ENCODE measurements around the gene CCDC157.

DNA sequence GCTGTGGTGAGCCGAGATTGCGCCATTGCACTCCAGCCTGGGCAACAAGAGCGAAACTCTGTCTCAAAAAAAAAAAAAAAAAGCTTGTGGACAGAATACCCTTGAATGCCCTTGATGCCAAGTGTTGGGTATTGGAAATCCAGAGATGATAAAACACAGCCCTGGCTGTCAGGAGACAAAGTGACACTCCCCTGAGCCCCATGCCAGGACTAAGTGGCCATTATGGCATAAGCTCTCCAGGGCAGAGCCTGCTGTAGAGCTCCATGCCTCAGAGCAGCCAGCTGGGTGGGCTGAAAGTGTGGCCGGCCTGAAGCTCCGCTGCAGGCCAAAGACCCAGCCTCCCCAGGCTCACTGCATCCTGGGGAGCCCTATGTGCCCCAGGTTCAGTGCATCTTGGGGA, 25.5 kb downstream of the CCDC157 start:
- TF ChIP-seq, protein P1, sequence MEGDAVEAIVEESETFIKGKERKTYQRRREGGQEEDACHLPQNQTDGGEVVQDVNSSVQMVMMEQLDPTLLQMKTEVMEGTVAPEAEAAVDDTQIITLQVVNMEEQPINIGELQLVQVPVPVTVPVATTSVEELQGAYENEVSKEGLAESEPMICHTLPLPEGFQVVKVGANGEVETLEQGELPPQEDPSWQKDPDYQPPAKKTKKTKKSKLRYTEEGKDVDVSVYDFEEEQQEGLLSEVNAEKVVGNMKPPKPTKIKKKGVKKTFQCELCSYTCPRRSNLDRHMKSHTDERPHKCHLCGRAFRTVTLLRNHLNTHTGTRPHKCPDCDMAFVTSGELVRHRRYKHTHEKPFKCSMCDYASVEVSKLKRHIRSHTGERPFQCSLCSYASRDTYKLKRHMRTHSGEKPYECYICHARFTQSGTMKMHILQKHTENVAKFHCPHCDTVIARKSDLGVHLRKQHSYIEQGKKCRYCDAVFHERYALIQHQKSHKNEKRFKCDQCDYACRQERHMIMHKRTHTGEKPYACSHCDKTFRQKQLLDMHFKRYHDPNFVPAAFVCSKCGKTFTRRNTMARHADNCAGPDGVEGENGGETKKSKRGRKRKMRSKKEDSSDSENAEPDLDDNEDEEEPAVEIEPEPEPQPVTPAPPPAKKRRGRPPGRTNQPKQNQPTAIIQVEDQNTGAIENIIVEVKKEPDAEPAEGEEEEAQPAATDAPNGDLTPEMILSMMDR (IDR thresholded peaks at IDR 0.05), result no peak
- TF ChIP-seq, protein P2, sequence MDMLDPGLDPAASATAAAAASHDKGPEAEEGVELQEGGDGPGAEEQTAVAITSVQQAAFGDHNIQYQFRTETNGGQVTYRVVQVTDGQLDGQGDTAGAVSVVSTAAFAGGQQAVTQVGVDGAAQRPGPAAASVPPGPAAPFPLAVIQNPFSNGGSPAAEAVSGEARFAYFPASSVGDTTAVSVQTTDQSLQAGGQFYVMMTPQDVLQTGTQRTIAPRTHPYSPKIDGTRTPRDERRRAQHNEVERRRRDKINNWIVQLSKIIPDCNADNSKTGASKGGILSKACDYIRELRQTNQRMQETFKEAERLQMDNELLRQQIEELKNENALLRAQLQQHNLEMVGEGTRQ (IDR thresholded peaks at IDR 0.05; ENCODE audit: borderline replicate concordance, low read depth, low read length), result no peak
- no peak for TF ChIP-seq EP300 (IDR thresholded peaks at IDR 0.05; ENCODE audit: borderline replicate concordance in 1 of 2, low read depth in 1 of 2, low read length in 1 of 2)
- TF ChIP-seq, protein P3, sequence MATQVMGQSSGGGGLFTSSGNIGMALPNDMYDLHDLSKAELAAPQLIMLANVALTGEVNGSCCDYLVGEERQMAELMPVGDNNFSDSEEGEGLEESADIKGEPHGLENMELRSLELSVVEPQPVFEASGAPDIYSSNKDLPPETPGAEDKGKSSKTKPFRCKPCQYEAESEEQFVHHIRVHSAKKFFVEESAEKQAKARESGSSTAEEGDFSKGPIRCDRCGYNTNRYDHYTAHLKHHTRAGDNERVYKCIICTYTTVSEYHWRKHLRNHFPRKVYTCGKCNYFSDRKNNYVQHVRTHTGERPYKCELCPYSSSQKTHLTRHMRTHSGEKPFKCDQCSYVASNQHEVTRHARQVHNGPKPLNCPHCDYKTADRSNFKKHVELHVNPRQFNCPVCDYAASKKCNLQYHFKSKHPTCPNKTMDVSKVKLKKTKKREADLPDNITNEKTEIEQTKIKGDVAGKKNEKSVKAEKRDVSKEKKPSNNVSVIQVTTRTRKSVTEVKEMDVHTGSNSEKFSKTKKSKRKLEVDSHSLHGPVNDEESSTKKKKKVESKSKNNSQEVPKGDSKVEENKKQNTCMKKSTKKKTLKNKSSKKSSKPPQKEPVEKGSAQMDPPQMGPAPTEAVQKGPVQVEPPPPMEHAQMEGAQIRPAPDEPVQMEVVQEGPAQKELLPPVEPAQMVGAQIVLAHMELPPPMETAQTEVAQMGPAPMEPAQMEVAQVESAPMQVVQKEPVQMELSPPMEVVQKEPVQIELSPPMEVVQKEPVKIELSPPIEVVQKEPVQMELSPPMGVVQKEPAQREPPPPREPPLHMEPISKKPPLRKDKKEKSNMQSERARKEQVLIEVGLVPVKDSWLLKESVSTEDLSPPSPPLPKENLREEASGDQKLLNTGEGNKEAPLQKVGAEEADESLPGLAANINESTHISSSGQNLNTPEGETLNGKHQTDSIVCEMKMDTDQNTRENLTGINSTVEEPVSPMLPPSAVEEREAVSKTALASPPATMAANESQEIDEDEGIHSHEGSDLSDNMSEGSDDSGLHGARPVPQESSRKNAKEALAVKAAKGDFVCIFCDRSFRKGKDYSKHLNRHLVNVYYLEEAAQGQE (IDR thresholded peaks at IDR 0.05; ENCODE audit: low read depth, low read length), result no peak
- TF ChIP-seq POLR2AphosphoS5 (IDR thresholded peaks at IDR 0.05; ENCODE audit: low read depth, low read length), result no peak
- TF ChIP-seq FOXJ3 (CRISPR knock-in tag; IDR thresholded peaks at IDR 0.05), result no peak
- TF ChIP-seq, protein P4, sequence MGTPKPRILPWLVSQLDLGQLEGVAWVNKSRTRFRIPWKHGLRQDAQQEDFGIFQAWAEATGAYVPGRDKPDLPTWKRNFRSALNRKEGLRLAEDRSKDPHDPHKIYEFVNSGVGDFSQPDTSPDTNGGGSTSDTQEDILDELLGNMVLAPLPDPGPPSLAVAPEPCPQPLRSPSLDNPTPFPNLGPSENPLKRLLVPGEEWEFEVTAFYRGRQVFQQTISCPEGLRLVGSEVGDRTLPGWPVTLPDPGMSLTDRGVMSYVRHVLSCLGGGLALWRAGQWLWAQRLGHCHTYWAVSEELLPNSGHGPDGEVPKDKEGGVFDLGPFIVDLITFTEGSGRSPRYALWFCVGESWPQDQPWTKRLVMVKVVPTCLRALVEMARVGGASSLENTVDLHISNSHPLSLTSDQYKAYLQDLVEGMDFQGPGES (IDR thresholded peaks at IDR 0.05; ENCODE audit: low read depth, low read length), result no peak
